Large intestine (tissue), 3 donors: ENCODE measurements around the gene LRRC61. TPM values are rescaled to one million over a fixed set of nuclear protein-coding genes. Genes with fewer than 3 reads are reported as not detected.
A peak's percentile ranks its signal among the peaks of the same experiment; 100 is the strongest.

ENCODE experiments used
- DNase-seq, 2 donors: peaks; one replicate each; pipeline versions ENCODE4 v3.0.0 to v3.0.0-alpha.2; 2013
- H3K27ac ChIP-seq: one replicate; pipeline ENCODE4 v1.5.1; 2013; ENCODE audit warnings: low read length
- H3K27me3 ChIP-seq: 2 replicates; pipeline ENCODE4 v1.6.1; 2013; ENCODE audit warnings: low read length; ENCODE audit not compliant: control insufficient read depth, insufficient read depth
- H3K36me3 ChIP-seq: 2 replicates; pipeline ENCODE4 v1.6.1; 2013; ENCODE audit warnings: low read length; ENCODE audit not compliant: control insufficient read depth, insufficient read depth
- H3K4me1 ChIP-seq: one replicate; pipeline ENCODE4 v1.6.1; 2013; ENCODE audit warnings: low read length; ENCODE audit not compliant: control insufficient read depth, insufficient read depth
- H3K4me3 ChIP-seq: one replicate; pipeline ENCODE4 v1.5.1; 2013; ENCODE audit warnings: low read length
- H3K9me3 ChIP-seq: one replicate; pipeline ENCODE4 v1.6.1; 2013; ENCODE audit warnings: mild to moderate bottlenecking, low read depth, low read length, moderate library complexity; ENCODE audit not compliant: control insufficient read depth
- WGBS: methylation state at CpG from one replicate; pipeline ENCODE4 v1.1.5; 2013; ENCODE audit warnings: low lambda C conversion rate; ENCODE audit not compliant: insufficient coverage; 5-methylcytosine and 5-hydroxymethylcytosine counted together
- polyA plus RNA-seq: library from polyadenylated mRNA; unstranded; fragments of 120-200 nt; gene quantifications from one replicate; pipeline ENCODE4 v1.2.1, GENCODE V29; 2013

The LRRC61 gene
- polyA plus RNA-seq, 1 donor = 22.8 TPM

DNA sequence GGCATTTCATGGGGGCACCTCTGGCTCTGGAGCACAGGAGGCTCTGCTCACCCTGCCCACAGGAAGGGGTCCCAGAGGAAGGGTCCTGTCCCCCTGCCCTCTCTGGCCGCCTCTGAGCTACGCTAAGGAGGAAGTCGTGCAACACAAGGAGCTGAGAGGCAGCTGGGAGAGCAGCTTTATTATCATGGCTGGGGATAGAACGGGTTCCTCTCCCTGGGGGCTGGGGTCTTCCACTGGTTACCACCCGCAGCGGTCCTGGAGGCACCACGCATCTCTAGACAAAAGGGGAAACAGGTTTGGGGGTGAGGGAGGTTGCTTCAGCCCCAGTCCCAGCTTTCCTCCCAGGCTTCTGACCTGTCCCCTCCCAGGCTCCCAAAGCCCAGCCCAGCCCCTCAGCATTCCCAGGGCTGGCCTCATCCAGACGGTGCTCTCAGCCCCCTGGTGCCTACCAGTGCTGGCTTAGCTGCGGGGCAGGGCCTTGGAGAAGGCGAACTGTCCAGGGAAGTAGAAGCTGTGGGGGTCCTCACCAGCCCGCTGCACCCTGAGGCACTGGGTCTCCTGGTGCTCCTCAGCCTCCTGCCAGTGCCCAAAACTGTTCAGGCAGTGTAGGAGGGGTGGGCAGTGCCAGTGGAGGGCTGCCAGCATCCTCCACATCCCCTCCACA is 15.1 kb downstream of the LRRC61 start:
- Histone ChIP-seq H3K9me3 (no peaks in the 10 kb centered on the region), H3K27ac (no peak overlapping the region), H3K36me3 (peaks cover 31% of the 10 kb centered on the region), H3K4me1 (peaks cover 21% of the 10 kb centered on the region), H3K27me3 (peaks cover 13% of the 10 kb centered on the region), H3K4me3 (no peak overlapping the region)
- no peak for DNase-seq
- WGBS = no CpG with 5 or more reads among the region's 11 CpGs

DNA sequence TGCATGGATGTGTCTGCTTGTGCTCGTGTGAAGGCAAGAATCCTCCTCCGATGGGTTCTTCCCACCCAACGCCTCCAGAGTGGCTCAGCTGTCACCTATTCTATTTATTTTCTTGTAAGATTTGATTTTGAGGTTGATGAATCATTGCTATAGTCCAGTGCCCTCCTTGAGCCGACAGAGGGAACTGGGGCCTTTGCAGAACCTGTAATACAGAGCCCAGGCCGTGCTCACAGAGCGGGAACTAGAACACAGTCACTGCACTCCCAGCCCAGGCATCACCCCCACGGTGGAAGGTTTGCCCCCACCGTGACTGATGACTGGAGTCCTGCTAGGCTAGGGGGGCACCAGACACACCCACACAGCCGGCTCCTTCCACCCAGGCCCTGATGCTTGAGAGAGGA is 16.3 kb downstream of the LRRC61 start:
- DNase-seq = no peak
- Histone ChIP-seq H3K36me3 (peaks cover 27% of the 10 kb centered on the region), H3K27me3 (peaks cover 13% of the 10 kb centered on the region), H3K9me3 (peaks cover under 1% of the 10 kb centered on the region), H3K4me1 (peaks cover 21% of the 10 kb centered on the region), H3K4me3 (peak overlapping the region; percentile 50), H3K27ac (no peak overlapping the region)
- no CpG with 5 or more reads among the region's 9 CpGs for WGBS

DNA sequence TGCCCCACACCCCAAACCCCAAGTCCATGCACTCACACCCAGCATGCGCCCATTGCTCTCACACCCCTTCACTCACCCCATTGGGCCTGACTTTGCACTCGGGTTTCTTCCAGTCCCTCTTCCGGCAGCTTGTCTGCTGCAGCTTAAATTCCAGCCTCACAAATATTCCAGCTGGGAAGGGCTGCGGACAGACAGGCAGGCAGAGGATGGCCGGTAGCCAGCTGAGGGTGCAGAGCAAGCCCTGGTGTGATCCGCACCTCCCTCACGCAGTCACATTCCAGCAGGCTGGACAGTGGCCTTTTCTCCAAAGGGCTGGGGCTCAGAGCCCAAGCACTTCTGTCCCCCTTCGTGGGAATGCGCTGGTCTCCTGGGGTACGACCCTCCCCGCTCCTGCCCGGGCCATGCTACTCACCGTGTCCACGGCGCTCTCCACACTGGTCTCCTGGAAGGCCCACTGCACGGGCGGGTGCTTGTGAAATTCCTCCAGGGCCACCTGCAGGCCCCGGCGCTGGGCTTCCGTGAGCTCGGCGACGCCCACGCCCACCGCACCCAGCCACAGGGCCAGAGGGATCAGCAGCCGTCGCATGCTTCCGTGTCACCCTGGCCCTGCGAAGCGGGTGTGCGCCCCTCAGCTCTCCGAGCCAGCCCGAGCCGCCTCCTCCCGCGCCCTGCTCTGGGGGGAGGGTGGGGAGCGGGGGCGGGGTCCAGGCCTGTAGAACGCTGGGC is 17.0 kb downstream of the LRRC61 start:
- Histone ChIP-seq H3K27ac (no peak overlapping the region), H3K4me3 (peak overlapping the region; percentile 50), H3K27me3 (peaks cover 13% of the 10 kb centered on the region), H3K4me1 (peaks cover 21% of the 10 kb centered on the region), H3K36me3 (peaks cover 27% of the 10 kb centered on the region), H3K9me3 (peaks cover 4% of the 10 kb centered on the region)
- WGBS = 100% methylated on average over 1 of the region's 39 CpGs
- DNase-seq = peak; percentile 45 to 61

DNA sequence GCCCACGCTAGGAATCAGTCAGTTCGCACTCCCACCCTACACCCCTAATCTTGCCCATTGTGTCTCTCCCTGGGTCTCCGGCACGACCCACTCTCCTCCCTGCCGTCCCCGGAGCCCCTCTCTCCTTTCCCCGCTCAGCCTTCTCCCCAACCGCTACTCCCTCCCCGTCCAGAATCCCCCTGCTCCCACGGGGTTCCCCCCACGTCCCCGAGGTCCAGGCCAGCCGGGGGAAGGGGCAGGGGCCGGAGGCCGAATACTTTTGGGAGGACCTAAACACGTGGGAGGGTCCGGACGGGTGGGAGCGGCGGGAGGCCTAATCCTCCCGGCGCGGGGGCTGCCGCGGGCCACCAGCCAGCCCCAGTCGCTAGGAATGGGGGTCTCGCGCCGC is 17.7 kb downstream of the LRRC61 start:
- Histone ChIP-seq H3K9me3 (peaks cover 4% of the 10 kb centered on the region), H3K36me3 (peaks cover 24% of the 10 kb centered on the region), H3K4me1 (peaks cover 17% of the 10 kb centered on the region), H3K27ac (peak overlapping the region; percentile 29), H3K27me3 (peaks cover 13% of the 10 kb centered on the region), H3K4me3 (peak overlapping the region; percentile 50)
- DNase-seq = no peak
- whole genome bisulfite sequencing = no CpG with 5 or more reads among the region's 29 CpGs

DNA sequence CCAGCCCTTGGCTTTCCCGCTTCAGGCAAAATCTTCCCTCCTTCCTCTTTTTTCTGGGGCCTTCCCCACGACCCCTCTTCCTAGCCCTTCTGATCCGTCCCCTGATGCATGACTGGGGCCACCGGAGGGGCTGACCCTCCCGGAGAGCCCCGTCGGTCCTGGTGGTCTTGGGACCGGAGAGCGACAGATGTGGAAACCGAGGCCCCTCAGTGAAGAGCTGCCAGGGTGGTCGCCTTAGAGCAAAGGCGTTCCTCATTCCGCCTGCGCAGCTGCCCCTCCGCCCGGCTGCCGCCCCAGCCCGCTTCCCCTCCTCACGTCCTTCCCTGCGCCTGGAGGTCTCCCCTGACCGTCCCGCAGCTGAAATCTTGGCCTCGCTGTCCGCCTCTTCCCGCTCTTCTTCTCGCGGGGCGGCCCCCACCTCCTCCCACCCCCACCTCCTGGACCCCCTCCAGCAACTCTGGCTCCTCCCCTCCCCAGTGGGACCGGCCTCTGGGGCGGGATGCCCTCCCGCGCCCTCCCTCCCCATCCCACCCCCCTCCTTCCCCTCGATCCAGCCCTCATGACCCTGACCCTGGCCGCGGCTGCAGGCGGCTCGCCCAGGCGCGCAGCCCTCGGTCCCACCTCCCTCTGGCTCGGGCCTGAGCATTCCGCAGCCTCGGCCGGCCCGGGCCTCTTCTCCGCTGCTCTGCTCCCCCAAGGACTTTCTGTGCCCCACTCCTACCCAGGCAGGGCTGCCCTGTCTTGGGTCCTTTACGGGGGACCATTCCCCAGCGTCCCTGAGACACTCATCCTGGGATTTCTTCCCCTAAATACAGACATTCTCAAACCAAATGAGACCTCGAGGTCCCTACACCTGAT is 18.3 kb downstream of the LRRC61 start, which contains the start of gene RARRES2:
Gene RARRES2, minus strand, starts transcription at position 367 of the 858 bp plus-strand sequence. CDS start 1,020 bp downstream, outside the sequence.
- peaks cover 20% of the 10 kb centered on the region for H3K36me3 ChIP-seq
- peaks cover 4% of the 10 kb centered on the region for H3K9me3 ChIP-seq
- WGBS = no CpG with 5 or more reads among the region's 49 CpGs
- H3K27me3 ChIP-seq = peaks cover 13% of the 10 kb centered on the region
- peak within 1 kb of the TSS; percentile 29 for H3K27ac ChIP-seq
- no peak for DNase-seq
- peaks cover 16% of the 10 kb centered on the region for H3K4me1 ChIP-seq
- H3K4me3 ChIP-seq = peak within 1 kb of the TSS; percentile 50

DNA sequence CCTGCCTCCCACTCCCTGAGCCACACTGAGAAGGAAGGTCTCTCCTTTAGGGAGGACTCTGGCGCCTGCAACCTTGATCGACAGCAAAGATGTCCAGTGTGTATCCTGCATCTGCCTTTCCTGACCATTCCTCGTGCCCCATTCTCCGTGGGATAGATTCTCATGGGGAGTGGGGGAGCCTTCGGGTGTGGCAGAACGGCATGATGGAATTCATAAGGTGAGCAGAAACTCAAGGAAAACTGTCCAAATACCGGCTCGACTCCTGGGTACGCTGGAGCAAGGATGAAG is 18.9 kb downstream of the LRRC61 start:
- H3K27me3 ChIP-seq = peaks cover 13% of the 10 kb centered on the region
- peaks cover 15% of the 10 kb centered on the region for H3K36me3 ChIP-seq
- H3K4me1 ChIP-seq = peaks cover 16% of the 10 kb centered on the region
- no peak for DNase-seq
- peaks cover 4% of the 10 kb centered on the region for H3K9me3 ChIP-seq
- H3K27ac ChIP-seq = no peak overlapping the region
- H3K4me3 ChIP-seq = no peak overlapping the region
- WGBS = no CpG with 5 or more reads among the region's 9 CpGs

DNA sequence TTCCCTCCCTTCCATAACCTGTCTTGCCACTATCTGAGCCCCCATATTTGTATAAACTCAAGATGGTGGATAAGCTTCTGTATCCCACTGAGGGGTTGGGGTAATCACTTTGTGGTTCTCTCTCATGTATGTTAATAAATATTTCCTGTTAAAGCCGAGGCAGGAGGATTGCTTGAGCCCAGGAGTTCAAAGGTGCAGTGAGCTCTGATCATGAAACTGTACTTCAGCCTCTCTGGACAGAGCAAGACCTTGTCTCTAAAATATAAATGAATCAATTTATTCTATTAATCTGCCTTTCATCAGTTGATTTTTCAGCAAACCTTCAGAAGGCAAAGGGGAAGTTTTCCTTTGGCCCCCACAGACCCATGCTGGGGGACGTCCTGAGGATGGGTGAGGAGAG is 20.1 kb downstream of the LRRC61 start:
- no peak overlapping the region for H3K27ac ChIP-seq
- H3K4me3 ChIP-seq = no peak overlapping the region
- H3K36me3 ChIP-seq = peaks cover 4% of the 10 kb centered on the region
- DNase-seq = no peak
- H3K27me3 ChIP-seq = peaks cover 13% of the 10 kb centered on the region
- no CpG with 5 or more reads among the region's 2 CpGs for WGBS
- H3K4me1 ChIP-seq = peaks cover 16% of the 10 kb centered on the region
- peaks cover 4% of the 10 kb centered on the region for H3K9me3 ChIP-seq

DNA sequence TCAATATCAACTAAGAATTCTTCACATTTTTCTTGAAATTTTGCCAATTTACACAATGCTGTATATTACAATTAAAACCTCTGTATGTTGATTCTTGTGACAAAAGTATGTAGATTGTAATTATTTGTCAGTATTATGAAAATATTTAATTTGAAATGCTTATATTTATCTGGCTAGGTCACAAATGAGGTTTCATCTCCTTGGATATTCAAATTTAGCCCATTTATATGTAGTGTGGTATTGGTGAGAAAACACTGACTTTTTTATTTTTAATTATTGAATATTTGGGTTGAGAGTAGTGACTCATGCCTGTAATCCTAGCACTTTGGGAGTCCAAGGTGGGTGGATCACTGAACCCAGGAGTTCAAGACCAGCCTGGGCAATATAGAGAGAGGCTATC is 21.1 kb downstream of the LRRC61 start:
- DNase-seq = no peak
- H3K4me3 ChIP-seq = no peak overlapping the region
- H3K9me3 ChIP-seq = peaks cover 4% of the 10 kb centered on the region
- peaks cover 13% of the 10 kb centered on the region for H3K27me3 ChIP-seq
- peaks cover 14% of the 10 kb centered on the region for H3K4me1 ChIP-seq
- no peaks in the 10 kb centered on the region for H3K36me3 ChIP-seq
- H3K27ac ChIP-seq = no peak overlapping the region

DNA sequence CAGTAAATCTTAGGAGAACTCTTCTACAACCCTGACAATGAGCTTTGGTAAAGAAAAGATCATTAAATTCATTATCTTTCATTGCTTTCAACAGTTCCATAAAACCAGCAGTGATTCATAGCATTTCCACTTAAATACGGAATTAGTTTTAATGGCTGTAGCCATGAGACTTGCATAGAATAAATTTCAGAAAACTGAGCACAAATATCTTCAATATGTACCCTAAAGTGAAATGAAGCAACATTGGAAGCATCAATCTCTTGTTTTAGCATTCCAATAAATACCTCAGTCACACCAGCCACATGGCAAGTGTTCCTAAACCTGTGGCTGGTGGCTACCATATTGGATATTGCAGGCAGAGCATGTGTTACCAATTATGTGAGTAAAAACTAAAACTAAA is 21.9 kb downstream of the LRRC61 start:
- no peaks in the 10 kb centered on the region for H3K36me3 ChIP-seq
- 80% methylated on average over 1 of the region's 1 CpG for WGBS
- H3K4me3 ChIP-seq = no peak overlapping the region
- DNase-seq = no peak
- peaks cover 4% of the 10 kb centered on the region for H3K9me3 ChIP-seq
- H3K4me1 ChIP-seq = peaks cover 13% of the 10 kb centered on the region
- no peak overlapping the region for H3K27ac ChIP-seq
- peaks cover 13% of the 10 kb centered on the region for H3K27me3 ChIP-seq

DNA sequence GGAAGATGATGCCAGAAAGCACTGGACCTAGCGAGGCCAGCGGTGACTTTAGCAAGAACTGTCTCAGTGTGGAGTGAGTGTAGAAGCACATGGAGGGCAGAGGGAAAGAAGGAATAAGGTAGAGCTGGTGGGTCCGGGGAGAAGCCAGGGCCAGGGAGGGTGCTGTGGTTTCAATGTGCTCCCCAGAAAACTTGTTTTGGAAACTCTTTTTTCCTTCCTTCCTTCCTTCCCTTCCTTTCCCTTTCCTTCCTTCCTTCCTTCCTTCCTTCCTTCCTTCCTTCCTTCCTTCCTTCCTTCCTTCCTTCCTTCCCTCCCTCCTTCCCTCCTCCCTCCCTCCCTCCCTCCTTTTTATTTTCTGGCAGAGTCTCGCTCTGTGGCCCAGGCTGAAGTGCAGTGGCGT is 23.8 kb downstream of the LRRC61 start:
- DNase-seq = no peak
- Histone ChIP-seq H3K27me3 (no peaks in the 10 kb centered on the region), H3K36me3 (no peaks in the 10 kb centered on the region), H3K4me3 (no peak overlapping the region), H3K9me3 (peaks cover 4% of the 10 kb centered on the region), H3K4me1 (no peaks in the 10 kb centered on the region), H3K27ac (no peak overlapping the region)
- whole genome bisulfite sequencing = no CpG with 5 or more reads among the region's 5 CpGs
